AG09309 (cell line): ENCODE measurements around the gene RNF130.

Source experiments
- DNase-seq: peaks from one replicate; pipeline ENCODE4 v3.0.0-alpha.2; 2010; ENCODE audit warnings: low read depth
- H3K4me3 ChIP-seq: 2 replicates; pipeline ENCODE4 v1.5.1; 2011; ENCODE audit warnings: mild to moderate bottlenecking, low read depth, low read length, moderate library complexity; ENCODE audit not compliant: control insufficient read depth
- TF ChIP-seq, protein P1 (sequence below): IDR thresholded peaks from 2 replicates; pipeline ENCODE4 v1.5.1; 2011; ENCODE audit warnings: mild to moderate bottlenecking, low read depth, low read length, inconsistent platforms; ENCODE audit not compliant: insufficient read depth, control insufficient read depth; ENCODE audit errors: missing control alignments

The RNF130 gene

GRCh38 chr5:180012316-180012715, 59.2 kb downstream of the RNF130 start:
- TF ChIP-seq, protein P1, sequence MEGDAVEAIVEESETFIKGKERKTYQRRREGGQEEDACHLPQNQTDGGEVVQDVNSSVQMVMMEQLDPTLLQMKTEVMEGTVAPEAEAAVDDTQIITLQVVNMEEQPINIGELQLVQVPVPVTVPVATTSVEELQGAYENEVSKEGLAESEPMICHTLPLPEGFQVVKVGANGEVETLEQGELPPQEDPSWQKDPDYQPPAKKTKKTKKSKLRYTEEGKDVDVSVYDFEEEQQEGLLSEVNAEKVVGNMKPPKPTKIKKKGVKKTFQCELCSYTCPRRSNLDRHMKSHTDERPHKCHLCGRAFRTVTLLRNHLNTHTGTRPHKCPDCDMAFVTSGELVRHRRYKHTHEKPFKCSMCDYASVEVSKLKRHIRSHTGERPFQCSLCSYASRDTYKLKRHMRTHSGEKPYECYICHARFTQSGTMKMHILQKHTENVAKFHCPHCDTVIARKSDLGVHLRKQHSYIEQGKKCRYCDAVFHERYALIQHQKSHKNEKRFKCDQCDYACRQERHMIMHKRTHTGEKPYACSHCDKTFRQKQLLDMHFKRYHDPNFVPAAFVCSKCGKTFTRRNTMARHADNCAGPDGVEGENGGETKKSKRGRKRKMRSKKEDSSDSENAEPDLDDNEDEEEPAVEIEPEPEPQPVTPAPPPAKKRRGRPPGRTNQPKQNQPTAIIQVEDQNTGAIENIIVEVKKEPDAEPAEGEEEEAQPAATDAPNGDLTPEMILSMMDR: no peak
- no peak for DNase-seq
- H3K4me3 ChIP-seq: no peak overlapping the region

- DNase-seq: no peak
- no peak overlapping the region for H3K4me3 ChIP-seq
- TF ChIP-seq, protein P1: no peak
These were observed 60.9 kb downstream of the RNF130 start for GRCh38 chr5:180010636-180011035.

- TF ChIP-seq, protein P1: no peak
- H3K4me3 ChIP-seq: no peak overlapping the region
- DNase-seq: no peak
These were observed 62.0 kb downstream of the RNF130 start for GRCh38 chr5:180009581-180009980.

DNA sequence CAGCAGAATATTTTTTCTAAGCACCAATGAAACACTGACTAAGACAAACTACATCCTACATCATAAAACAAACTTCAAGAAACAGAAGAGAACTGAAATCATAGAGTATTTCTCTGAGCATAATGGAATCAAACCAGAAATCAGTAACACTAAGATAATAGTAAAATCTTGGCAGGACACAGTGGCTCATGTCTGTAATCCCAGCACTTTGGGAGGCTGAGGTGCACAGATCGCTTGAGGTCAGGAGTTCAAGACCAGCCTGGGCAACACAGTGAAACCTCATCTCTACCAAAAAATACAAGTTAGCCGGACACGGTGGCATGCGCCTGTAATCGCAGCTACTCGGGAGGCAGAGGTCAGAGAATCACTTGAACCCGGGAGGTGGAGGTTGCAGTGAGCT, 63.1 kb downstream of the RNF130 start:
- TF ChIP-seq, protein P1: no peak
- DNase-seq: no peak
- no peak overlapping the region for H3K4me3 ChIP-seq

DNA sequence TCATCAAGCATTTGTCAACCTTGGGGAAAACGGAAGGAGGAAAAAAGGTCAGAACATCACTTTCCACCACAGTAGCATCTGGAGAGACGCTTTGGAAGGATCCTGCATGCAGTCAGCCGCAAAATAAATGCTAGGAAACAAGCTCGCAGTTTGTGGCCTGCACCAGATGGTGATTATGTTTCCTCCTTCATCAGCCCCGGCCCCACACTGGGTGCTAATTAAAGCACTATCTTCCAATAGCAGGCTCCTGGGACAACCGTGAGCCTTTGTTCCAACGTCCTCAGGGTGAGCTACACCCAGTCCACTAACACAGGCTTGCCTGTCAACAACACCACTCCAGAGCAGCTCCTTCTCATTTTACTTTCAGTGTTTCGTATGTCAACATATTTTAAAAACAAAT, 64.0 kb downstream of the RNF130 start:
- TF ChIP-seq, protein P1: no peak
- no peak overlapping the region for H3K4me3 ChIP-seq
- no peak for DNase-seq

- TF ChIP-seq, protein P1: no peak
These were observed 65.4 kb downstream of the RNF130 start for GRCh38 chr5:180006141-180006540.

GRCh38 chr5:180003127-180003526, 68.4 kb downstream of the RNF130 start:
- TF ChIP-seq, protein P1: no peak
- H3K4me3 ChIP-seq: no peak overlapping the region
- no peak for DNase-seq

More at GRCh38 chr5:180006141-180006540, 65.4 kb downstream of the RNF130 start:
- no peak for DNase-seq
- H3K4me3 ChIP-seq: no peak overlapping the region
